ENCODE data around the gene KANK2. TPM values are rescaled to one million over a fixed set of nuclear protein-coding genes. Genes with fewer than 3 reads are reported as not detected.

Gene KANK2
- total and polyA plus RNA-seq, 2 of the 8 experiments (the other 6 are each of a cell fraction or from before 2014, with no cell fraction given): 25.2 to 42.3 TPM

- Histone ChIP-seq H3K79me2 (ENCODE audit: control insufficient read depth in 1 of 2, insufficient read depth in 2 of 2, low read length in 2 of 2) (no peaks in the 10 kb centered on the region), H3K23me2 (ENCODE audit: low read depth, low read length) (no peaks in the 10 kb centered on the region), H3K79me1 (ENCODE audit: low read depth, low read length) (no peaks in the 10 kb centered on the region), H2BK15ac (ENCODE audit: low read length) (no peak overlapping the region), H2BK20ac (ENCODE audit: low read length) (no peak overlapping the region), H3K56ac (replicated peaks; ENCODE audit: insufficient read length, low read depth, low read length) (no peak overlapping the region), H3K4me3 (ENCODE audit: extremely low read depth in 1 of 4, insufficient read depth in 2 of 4, low read depth in 3 of 4, low read length in 4 of 4) (no peak overlapping the region), H3K23ac (ENCODE audit: insufficient read length) (no peak overlapping the region), H4K20me1 (replicated peaks in 1 of 2; ENCODE audit: control insufficient read depth in 1 of 2, insufficient read depth in 2 of 2, low read length in 2 of 2) (peaks cover 0 to 3% of the 10 kb centered on the region in 2 experiments), H3K36me3 (ENCODE audit: control insufficient read depth in 2 of 4, insufficient read depth in 4 of 4, low read length in 3 of 4) (peaks cover 0 to 10% (median 1%) of the 10 kb centered on the region in 4 experiments; a peak in 4 of 8 replicates), H2AK5ac (ENCODE audit: low read depth, low read length) (no peak overlapping the region), H2AFZ (ENCODE audit: low read length) (no peak overlapping the region), H3K9me3 (ENCODE audit: insufficient read depth in 2 of 2, low read depth in 1 of 2, low read length in 1 of 2) (no peaks in the 10 kb centered on the region), H4K91ac (replicated peaks; ENCODE audit: insufficient read length, low read length) (no peak overlapping the region), H3K27ac (ENCODE audit: low read depth, low read length) (no peak overlapping the region), H4K8ac (ENCODE audit: extremely low read depth, insufficient read depth, low read length) (no peak overlapping the region), H3K4me2 (ENCODE audit: insufficient read depth in 1 of 2, low read depth in 2 of 2, low read length in 2 of 2) (no peak overlapping the region), H2BK120ac (replicated peaks; ENCODE audit: low read depth, low read length) (no peak overlapping the region), H2BK5ac (ENCODE audit: low read depth, low read length) (no peak overlapping the region; the same call in 1 of the 2 replicates), H3K18ac (ENCODE audit: extremely low read depth, low read length) (no peak overlapping the region), H3K27me3 (replicated peaks in 1 of 4; ENCODE audit: control insufficient read depth in 3 of 4, extremely low read depth in 1 of 4, insufficient read depth in 3 of 4, low read length in 3 of 4) (no peaks in the 10 kb centered on the region), H3K9ac (replicated peaks in 1 of 4; ENCODE audit: extremely low read depth in 1 of 4, low read depth in 3 of 4, low read length in 3 of 4) (no peak overlapping the region; a peak in 1 of 7 replicates), H3K4ac (replicated peaks; ENCODE audit: insufficient read length, low read depth, low read length) (no peak overlapping the region), H4K5ac (ENCODE audit: insufficient read length, low read depth, low read length) (no peak overlapping the region), H3K14ac (ENCODE audit: insufficient read length) (no peak overlapping the region), H2BK12ac (ENCODE audit: low read depth, low read length) (no peak overlapping the region), H3K4me1 (replicated peaks in 1 of 4; ENCODE audit: control insufficient read depth in 3 of 4, insufficient read depth in 4 of 4, low read length in 3 of 4) (peaks cover 1 to 3% (median 2%) of the 10 kb centered on the region in 4 experiments; a peak in 2 of 7 replicates)
- ChIA-PET CTCF (ENCODE audit: partially characterized antibody) (no interaction called here), POLR2A (ENCODE audit: partially characterized antibody) (no interaction called here)
- 94% methylated on average over 11 of the region's 11 CpGs; no CpG with 5 or more reads in 1 of the 2 experiments for WGBS, 2 experiments (ENCODE audit: extremely low coverage in 1 of 2, insufficient coverage in 1 of 2, insufficient read length in 1 of 2, insufficient replicate concordance in 2 of 2, low coverage in 1 of 2, low lambda C conversion rate in 2 of 2, missing lambda C conversion rate in 1 of 2)
- FAIRE-seq: no peak
- TF ChIP-seq TAF7 (optimal IDR thresholded peaks at IDR 0.05; ENCODE audit: borderline replicate concordance, low read depth, low read length) (no peak), POLR2A (IDR thresholded peaks at IDR 0.05; ENCODE audit: control extremely low read depth in 1 of 2, low read depth in 2 of 2, low read length in 2 of 2) (no peak), CTCF (IDR thresholded peaks at IDR 0.05; ENCODE audit: control extremely low read depth in 1 of 3, insufficient read depth in 1 of 3, low read depth in 1 of 3, low read length in 3 of 3) (no peak), JUND (IDR thresholded peaks at IDR 0.05; ENCODE audit: low read length) (no peak), MAX (IDR thresholded peaks at IDR 0.05) (no peak)
- DNase-seq (ENCODE audit: low read depth in 1 of 2, low spot score in 2 of 2): no peak
These were observed 40.7 kb upstream of the KANK2 start for GRCh38 chr19:11238041-11238440.

Data from H1 (cell line).